ENCODE data around the gene VPS37D.
"Not testable (repeated sequence)": the region's sequence is repeated elsewhere in the genome, so short reads cannot be mapped to it uniquely, and the experiment has no call there.

VPS37D gene

GRCh38 chr7:73646785-73647724 is 20.6 kb upstream of the VPS37D start:
- no peak for DNase-seq

- DNase-seq, result peak in 1 of 2 experiments; percentile 56
These were observed 19.7 kb upstream of the VPS37D start for GRCh38 chr7:73647725-73648592.

GRCh38 chr7:73648593-73649332 is 18.9 kb upstream of the VPS37D start:
- DNase-seq, result no peak

- no peak for DNase-seq
These were observed 18.1 kb upstream of the VPS37D start for GRCh38 chr7:73649576-73649975.

GRCh38 chr7:73650524-73650923 is 17.1 kb upstream of the VPS37D start:
- no peak for DNase-seq

- DNase-seq, result no peak
These were observed 15.1 kb upstream of the VPS37D start for GRCh38 chr7:73652541-73652949.

- DNase-seq, result not testable (repeated sequence)
These were observed 12.3 kb upstream of the VPS37D start for GRCh38 chr7:73655309-73655708.

- DNase-seq, result no peak
These were observed 7.6 kb upstream of the VPS37D start for GRCh38 chr7:73659983-73660382.

GRCh38 chr7:73660594-73660993 is 7.0 kb upstream of the VPS37D start:
- not testable (repeated sequence) for DNase-seq

GRCh38 chr7:73663033-73663432 is 4.6 kb upstream of the VPS37D start:
- DNase-seq, result no peak

GRCh38 chr7:73668103-73668885 is 663 bp downstream of the VPS37D start:
- DNase-seq, result peak; percentile 36 to 65

- peak in 1 of 2 experiments; percentile 65 for DNase-seq
These were observed 1.2 kb downstream of the VPS37D start for GRCh38 chr7:73668886-73669230.

- no peak for DNase-seq
These were observed 1.7 kb downstream of the VPS37D start for GRCh38 chr7:73669288-73669701.

- no peak for DNase-seq
These were observed 2.3 kb downstream of the VPS37D start for GRCh38 chr7:73669858-73670385.

- DNase-seq, result no peak
These were observed 3.7 kb downstream of the VPS37D start for GRCh38 chr7:73671322-73671661.

- DNase-seq, result no peak
These were observed 4.3 kb downstream of the VPS37D start for GRCh38 chr7:73671857-73672445.

GRCh38 chr7:73674468-73675124 is 7.0 kb downstream of the VPS37D start:
- no peak for DNase-seq

- not testable (repeated sequence) for DNase-seq
These were observed 8.4 kb downstream of the VPS37D start for GRCh38 chr7:73676062-73676461.

GRCh38 chr7:73678862-73679261 is 11.2 kb downstream of the VPS37D start:
- DNase-seq, result no peak

- DNase-seq, result no peak
These were observed 12.1 kb downstream of the VPS37D start for GRCh38 chr7:73679709-73680108.

GRCh38 chr7:73680501-73680900 is 12.9 kb downstream of the VPS37D start:
- no peak for DNase-seq
